Inflammatory macrophage treated with lipopolysaccharide for 4 hours (primary cell): Measurements from ENCODE around the gene FAM131B.
A peak's percentile ranks its signal among the peaks of the same experiment; 100 is the strongest.

Experiments
- DNase-seq: peaks from one replicate; pipeline ENCODE4 v3.0.0-alpha.2; 2020

FAM131B gene

GRCh38 chr7:143382126-143382790 lies 19.7 kb upstream of the FAM131B start:
- no peak for DNase-seq

GRCh38 chr7:143381427-143382125 lies 19.1 kb upstream of the FAM131B start:
- DNase-seq = no peak

GRCh38 chr7:143380646-143381426 lies 18.3 kb upstream of the FAM131B start, which contains the start of gene ZYX:
Gene ZYX (plus strand): TSS chr7:143381345. CDS start chr7:143381572, 227 bp downstream.
- DNase-seq = peak; percentile 95

- peak; percentile 90 for DNase-seq
These were observed 17.7 kb upstream of the FAM131B start for GRCh38 chr7:143380260-143380645.

- peak; percentile 46 for DNase-seq
These were observed 17.2 kb upstream of the FAM131B start for GRCh38 chr7:143379611-143380259.

- peak; percentile 78 for DNase-seq
These were observed 13.9 kb upstream of the FAM131B start for GRCh38 chr7:143376396-143376795.

GRCh38 chr7:143375298-143376034 lies 13.0 kb upstream of the FAM131B start:
- DNase-seq = peak; percentile 85

GRCh38 chr7:143374561-143374960 lies 12.0 kb upstream of the FAM131B start:
- peak; percentile 63 for DNase-seq

GRCh38 chr7:143373255-143373794 lies 10.8 kb upstream of the FAM131B start:
- DNase-seq = no peak

GRCh38 chr7:143372070-143372469 lies 9.6 kb upstream of the FAM131B start:
- peak; percentile 83 for DNase-seq

- no peak for DNase-seq
These were observed 7.5 kb upstream of the FAM131B start for GRCh38 chr7:143369678-143370651.

- DNase-seq = no peak
These were observed 5.9 kb upstream of the FAM131B start for GRCh38 chr7:143368387-143368786.

- DNase-seq = no peak
These were observed 5.5 kb upstream of the FAM131B start for GRCh38 chr7:143367972-143368371.

GRCh38 chr7:143363016-143363937 lies 764 bp upstream of the FAM131B start:
- no peak for DNase-seq

- DNase-seq = no peak
These were observed 872 bp downstream of the FAM131B start for GRCh38 chr7:143361552-143362130.

GRCh38 chr7:143360788-143361551 lies 1.5 kb downstream of the FAM131B start:
- DNase-seq = no peak

GRCh38 chr7:143359771-143360353 lies 2.7 kb downstream of the FAM131B start:
- no peak for DNase-seq

- no peak for DNase-seq
These were observed 3.9 kb downstream of the FAM131B start for GRCh38 chr7:143358626-143359025.
